Lower leg skin (tissue), 4 donors: ENCODE measurements around the gene RBKS. TPM values are rescaled to one million over a fixed set of nuclear protein-coding genes. Genes with fewer than 3 reads are reported as not detected.
"Not testable (repeated sequence)": the region's sequence is repeated elsewhere in the genome, so short reads cannot be mapped to it uniquely, and the experiment has no call there.

Source experiments
- DNase-seq, 2 donors: peaks; one replicate each; pipeline ENCODE4 v3.0.0-alpha.2; 2019; ENCODE audit warnings: low spot score in 2 of 2
- H3K4me3 ChIP-seq: fragments of 200-600 bp; sonication (generic); 2 replicates; pipeline ENCODE4 v1.5.1; 2017; ENCODE audit warnings: mild to moderate bottlenecking, low read depth; ENCODE audit not compliant: poor library complexity, severe bottlenecking
- CTCF ChIP-seq, 3 donors: fragments of 450-650 bp; IDR thresholded peaks; one replicate each; pipeline ENCODE4 v1.5.1; 2016; ENCODE audit warnings: antibody characterized with exemption in 3 of 3, mild to moderate bottlenecking in 3 of 3, moderate library complexity in 2 of 3
- POLR2A ChIP-seq, 2 donors: fragments of 450-650 bp; IDR thresholded peaks; one replicate each; pipeline ENCODE4 v1.6.1; 2016 to 2017; ENCODE audit warnings: antibody characterized with exemption in 2 of 2, mild to moderate bottlenecking in 1 of 2, moderate library complexity in 1 of 2
- WGBS, 2 donors: methylation state at CpG; one replicate each; pipeline ENCODE4 v1.1.5; 2018; 5-methylcytosine and 5-hydroxymethylcytosine counted together
- intact Hi-C: fragments of 100-400 bp; cut with DNase I; formaldehyde crosslinking; loops from one replicate; pipeline ENCODE4 v1.15.0; 2023; ENCODE audit warnings: low total_unique reads
- total RNA-seq, 4 donors: library from RNA; depleted of rRNA; stranded (reverse); fragments of >200 nt; gene quantifications; one replicate each; pipeline ENCODE4 v1.1.0, GENCODE V29; 2016

The RBKS gene
- total RNA-seq, 4 donors from 2014 or later, result 0.95 to 2.6 (median 1.3) TPM

DNA sequence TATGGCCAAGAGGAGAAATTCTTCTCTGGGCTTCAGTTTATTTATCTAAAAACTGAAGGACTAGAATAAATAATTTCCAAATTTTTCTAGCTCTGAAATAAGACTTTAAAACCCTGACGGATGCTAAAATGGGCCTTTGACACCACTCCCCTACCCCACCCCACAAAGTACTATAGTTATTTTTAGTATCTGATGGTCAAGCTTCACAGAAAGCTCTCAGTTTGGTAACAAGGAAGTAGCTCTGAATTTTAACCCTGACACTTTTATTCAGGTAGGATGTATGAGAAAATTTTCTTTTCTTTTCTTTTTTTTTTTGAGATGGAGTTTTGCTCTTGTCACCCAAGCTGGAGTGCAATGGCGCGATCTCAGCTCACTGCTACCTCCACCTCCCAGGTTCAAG lies 2.4 kb downstream of the RBKS start:
- WGBS, 2 donors, result 85 to 87% methylated on average over 3 of the region's 3 CpGs
- intact Hi-C loops, result loop anchor here (5.0 kb wide), 1 partner anchor 514 kb away; no protein-coding TSS in a partner anchor
- no peak for TF ChIP-seq CTCF (IDR thresholded peaks at IDR 0.05)
- TF ChIP-seq POLR2A (IDR thresholded peaks at IDR 0.05), result no peak
- no peak for DNase-seq
- H3K4me3 ChIP-seq, result no peak overlapping the region

DNA sequence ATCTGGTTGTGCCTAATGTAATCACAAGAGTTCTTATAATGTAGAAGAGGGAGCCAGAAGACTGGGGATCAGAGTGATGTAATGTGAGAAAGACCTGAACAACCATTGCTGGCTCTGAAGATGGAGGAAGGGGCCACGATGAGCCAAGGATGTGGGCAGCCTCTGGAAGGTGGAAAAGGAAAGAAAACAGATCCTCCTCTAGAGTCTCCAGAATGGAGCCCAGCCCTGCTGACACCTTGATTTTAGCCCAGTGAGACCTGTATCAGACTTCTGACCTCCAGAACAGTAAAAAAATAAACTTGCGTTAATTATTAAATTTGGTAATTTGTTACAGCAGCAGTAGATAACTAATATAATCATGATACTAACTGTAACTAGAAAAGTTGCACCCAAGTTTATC lies 3.1 kb downstream of the RBKS start:
- H3K4me3 ChIP-seq, result no peak overlapping the region
- DNase-seq, result no peak
- WGBS, 2 donors, result 83 to 84% methylated on average over 2 of the region's 2 CpGs
- intact Hi-C loops, result loop anchor here (5.0 kb wide), 1 partner anchor 515 kb away; no protein-coding TSS in a partner anchor
- TF ChIP-seq CTCF (IDR thresholded peaks at IDR 0.05) (no peak), POLR2A (IDR thresholded peaks at IDR 0.05) (no peak)

DNA sequence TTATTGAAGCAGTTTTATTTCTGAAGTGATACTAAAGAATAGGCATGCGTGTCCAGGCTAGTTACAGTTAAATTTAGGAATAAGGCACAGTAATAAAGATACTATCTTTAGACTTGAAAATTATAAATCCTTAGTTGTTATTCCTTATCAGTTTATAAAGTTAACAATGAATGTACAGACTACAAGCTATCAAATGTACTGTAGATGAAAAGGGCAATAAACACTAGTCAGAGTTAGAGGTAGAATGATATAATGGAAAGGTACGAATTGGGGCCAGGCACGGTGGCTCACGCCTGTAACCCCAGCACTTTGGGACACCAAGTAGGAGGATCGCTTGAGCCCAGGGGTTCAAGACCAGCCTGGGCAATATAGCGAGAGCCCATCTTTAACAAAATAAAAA lies 3.9 kb downstream of the RBKS start:
- 78 to 82% methylated on average over 6 of the region's 6 CpGs for WGBS, 2 donors
- TF ChIP-seq POLR2A (IDR thresholded peaks at IDR 0.05) (no peak), CTCF (IDR thresholded peaks at IDR 0.05) (no peak)
- intact Hi-C loops, result loop anchor here (5.0 kb wide), 1 partner anchor 516 kb away; no protein-coding TSS in a partner anchor
- DNase-seq, result no peak
- H3K4me3 ChIP-seq, result no peak overlapping the region

- H3K4me3 ChIP-seq, result no peak overlapping the region
- DNase-seq, result no peak
- intact Hi-C loops, result loop anchor here (5.0 kb wide), 1 partner anchor 517 kb away; no protein-coding TSS in a partner anchor
- TF ChIP-seq CTCF (IDR thresholded peaks at IDR 0.05) (no peak), POLR2A (IDR thresholded peaks at IDR 0.05) (no peak)
- WGBS, 2 donors, result 32 to 51% methylated on average over 1 of the region's 1 CpG
Measured at GRCh38 chr2:27885661-27886060, 4.5 kb downstream of the RBKS start.

DNA sequence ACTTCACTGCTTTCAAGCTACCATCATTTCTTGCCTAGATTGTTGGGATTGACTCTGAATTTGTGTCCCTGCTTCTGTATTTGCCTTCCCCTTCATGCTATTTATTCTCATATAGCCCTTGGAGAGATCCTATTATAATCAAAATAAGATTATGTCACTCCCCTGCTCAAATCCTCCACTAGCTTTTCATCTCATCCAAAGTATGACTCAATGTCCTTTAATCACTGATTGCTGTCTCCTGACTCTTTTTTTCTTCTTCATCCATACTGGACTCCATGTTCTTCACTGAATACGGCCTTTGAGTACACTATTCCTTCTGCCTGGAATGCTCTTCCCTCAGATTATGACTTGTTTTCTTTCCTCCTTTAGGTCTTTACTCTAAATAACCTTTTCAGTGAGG lies 5.0 kb downstream of the RBKS start:
- intact Hi-C loops, result loop anchor here (5.0 kb wide), 1 partner anchor 517 kb away; no protein-coding TSS in a partner anchor
- no peak for DNase-seq
- H3K4me3 ChIP-seq, result no peak overlapping the region
- TF ChIP-seq POLR2A (IDR thresholded peaks at IDR 0.05) (no peak), CTCF (IDR thresholded peaks at IDR 0.05) (no peak)
- WGBS, 2 donors, result 89 to 93% methylated on average over 1 of the region's 1 CpG

GRCh38 chr2:27884601-27885000 lies 5.6 kb downstream of the RBKS start:
- no peak overlapping the region for H3K4me3 ChIP-seq
- DNase-seq, result no peak
- intact Hi-C loops, result no loop called here
- WGBS, 2 donors, result 12 to 35% methylated on average over 2 of the region's 2 CpGs
- TF ChIP-seq POLR2A (IDR thresholded peaks at IDR 0.05), result no peak
- no peak for TF ChIP-seq CTCF (IDR thresholded peaks at IDR 0.05)

DNA sequence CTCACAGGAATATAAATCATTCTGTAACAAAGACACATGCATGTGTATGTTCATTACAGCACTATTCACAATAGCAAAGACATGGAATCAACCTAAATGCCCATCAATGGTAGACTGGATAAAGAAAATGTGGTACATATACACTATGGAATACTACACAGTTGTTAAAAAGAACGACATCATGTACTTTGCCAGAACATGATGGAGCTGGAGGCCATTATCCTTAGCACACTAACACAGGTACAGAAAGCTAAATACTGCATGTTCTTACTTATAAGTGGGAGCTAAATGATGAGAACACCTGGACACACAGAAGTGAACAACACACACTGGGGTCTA lies 7.6 kb downstream of the RBKS start:
- intact Hi-C loops, H3K4me3 ChIP-seq, DNase-seq: not testable (repeated sequence)
- WGBS, 2 donors, result 92 to 100% methylated on average over 1 of the region's 1 CpG

DNA sequence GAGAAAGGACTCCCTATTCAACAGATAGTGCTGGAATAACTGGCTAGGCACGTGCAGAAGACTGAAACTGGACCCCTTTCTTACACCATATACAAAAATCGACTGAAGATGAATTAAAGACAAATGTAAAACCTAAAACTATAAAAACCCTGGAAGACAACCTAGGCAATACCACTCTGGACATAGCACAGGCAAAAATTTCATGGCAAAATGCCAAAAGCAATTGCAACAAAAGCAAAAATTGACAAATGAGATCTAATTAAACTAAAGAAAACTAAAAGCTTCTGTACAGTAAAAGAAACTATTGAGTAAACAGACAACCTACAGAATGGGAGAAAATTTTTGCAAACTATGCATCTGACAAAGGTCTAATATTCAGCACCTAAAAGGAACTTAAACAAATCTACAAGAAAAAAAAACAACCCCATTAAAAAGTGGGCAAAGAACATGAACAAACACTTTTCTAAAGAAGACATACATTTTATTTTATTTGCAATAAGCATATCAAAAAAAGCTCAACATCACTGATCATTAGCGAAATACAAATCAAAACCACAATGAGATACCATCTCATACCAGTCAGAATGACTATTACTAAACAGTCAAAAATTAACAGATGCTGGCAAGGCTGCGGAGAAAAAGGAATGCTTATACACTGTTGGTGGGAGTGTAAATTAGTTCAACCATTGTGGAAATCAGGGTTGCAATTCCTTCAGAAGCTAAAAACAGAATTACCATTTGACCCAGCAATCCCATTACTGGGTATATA lies 8.2 kb downstream of the RBKS start:
- 89 to 92% methylated on average over 4 of the region's 4 CpGs for WGBS, 2 donors
- H3K4me3 ChIP-seq, intact Hi-C loops, DNase-seq: not testable (repeated sequence)
